H1 (cell line): Measurements from ENCODE around the gene DGKI. TPM values are rescaled to one million over a fixed set of nuclear protein-coding genes. Genes with fewer than 3 reads are reported as not detected.

Experiments used
- CTCF ChIA-PET: fragments of 300-600 bp; sonication (Branson Sonifier 250); formaldehyde crosslinking; loops from one replicate; lab custom pipeline; 2021; ENCODE audit not compliant: partially characterized antibody; lab: Charles Lee
- POLR2A ChIA-PET: fragments of 300-600 bp; sonication (Branson Sonifier 250); formaldehyde crosslinking; loops from one replicate; lab custom pipeline; 2021; ENCODE audit warnings: inconsistent platforms; ENCODE audit not compliant: partially characterized antibody; lab: Charles Lee
- DNase-seq, 2 experiments: peaks; one replicate each; pipeline versions ENCODE4 v3.0.0 to v3.0.0-alpha.2; 2010 to 2022; ENCODE audit warnings: low spot score in 2 of 2, low read depth in 1 of 2, mixed read lengths in 1 of 2
- FAIRE-seq: peaks from 2 replicates; lab custom pipeline; 2011; peaks lifted over from hg19 to GRCh38; lab: Jason Lieb, UNC
- H2AFZ ChIP-seq: 2 replicates; pipeline ENCODE4 v1.8.1; 2012; ENCODE audit warnings: low read length, inconsistent platforms
- H2AK5ac ChIP-seq: 2 replicates; pipeline ENCODE4 v1.6.1; 2013; ENCODE audit warnings: low read depth, low read length
- H2BK120ac ChIP-seq: replicated peaks from 2 replicates; pipeline ENCODE3; 2013; ENCODE audit warnings: low read depth, low read length, inconsistent platforms
- H2BK12ac ChIP-seq: 2 replicates; pipeline ENCODE4 v1.6.1; 2013; ENCODE audit warnings: low read depth, low read length
- H2BK15ac ChIP-seq: 2 replicates; pipeline ENCODE4 v1.6.1; 2013; ENCODE audit warnings: low read length
- H2BK20ac ChIP-seq: 2 replicates; pipeline ENCODE4 v1.6.1; 2013; ENCODE audit warnings: low read length
- H2BK5ac ChIP-seq: 2 replicates; pipeline ENCODE4 v1.6.1; 2013; ENCODE audit warnings: low read depth, low read length
- H3K14ac ChIP-seq: 2 replicates; pipeline ENCODE4 v1.6.1; 2013; ENCODE audit warnings: inconsistent platforms; ENCODE audit not compliant: insufficient read length
- H3K18ac ChIP-seq: 2 replicates; pipeline ENCODE4 v1.6.1; 2013; ENCODE audit warnings: low read length; ENCODE audit errors: extremely low read depth
- H3K23ac ChIP-seq: 2 replicates; pipeline ENCODE4 v1.6.1; 2013; ENCODE audit warnings: inconsistent platforms; ENCODE audit not compliant: insufficient read length
- H3K23me2 ChIP-seq: 2 replicates; pipeline ENCODE4 v1.6.1; 2013; ENCODE audit warnings: low read depth, low read length
- H3K27ac ChIP-seq: 2 replicates; pipeline ENCODE4 v1.6.1; 2011; ENCODE audit warnings: low read depth, low read length, inconsistent platforms
- H3K27me3 ChIP-seq, 4 experiments: replicated peaks in 1 of 4; 1 replicate in 1 of 4; 2 replicates in 3 of 4; pipeline versions ENCODE4 v1.6.1 to v1.8.1; 2011 to 2013; ENCODE audit warnings: low read length in 3 of 4, mild to moderate bottlenecking in 3 of 4, inconsistent platforms in 2 of 4, mixed read lengths in 2 of 4, moderate library complexity in 1 of 4; ENCODE audit not compliant: control insufficient read depth in 3 of 4, insufficient read depth in 3 of 4; ENCODE audit errors: extremely low read depth in 1 of 4
- H3K36me3 ChIP-seq, 4 experiments: 2 replicates each; pipeline versions ENCODE4 v1.6.1 to v1.8.1; 2011 to 2013; ENCODE audit warnings: mild to moderate bottlenecking in 4 of 4, low read length in 3 of 4, moderate library complexity in 2 of 4, control low read depth in 1 of 4, inconsistent platforms in 1 of 4; ENCODE audit not compliant: insufficient read depth in 4 of 4, control insufficient read depth in 2 of 4
- H3K4ac ChIP-seq: replicated peaks from 2 replicates; pipeline ENCODE3; 2013; ENCODE audit warnings: low read length, low read depth, mixed read lengths, inconsistent platforms; ENCODE audit not compliant: insufficient read length
- H3K4me1 ChIP-seq, 4 experiments: replicated peaks in 1 of 4; 1 replicate in 1 of 4; 2 replicates in 3 of 4; pipeline versions ENCODE4 v1.6.1 to v1.8.1; 2011 to 2013; ENCODE audit warnings: low read length in 3 of 4, inconsistent platforms in 2 of 4, mixed read lengths in 1 of 4; ENCODE audit not compliant: insufficient read depth in 4 of 4, control insufficient read depth in 3 of 4
- H3K4me2 ChIP-seq, 2 experiments: 2 replicates each; pipeline versions ENCODE4 v1.6.1 to v1.8.1; 2011 to 2013; ENCODE audit warnings: low read depth in 2 of 2, low read length in 2 of 2, control low read depth in 1 of 2, inconsistent platforms in 1 of 2, mild to moderate bottlenecking in 1 of 2; ENCODE audit not compliant: insufficient read depth in 1 of 2
- H3K4me3 ChIP-seq, 4 experiments: fragments of 200-600, 300-600 bp in 1 of 4; sonication (generic), shearing (Covaris generic), sonication (Bioruptor Twin) in 1 of 4; 2 replicates each; pipeline versions ENCODE4 v1.5.1 to v1.8.1; 2011 to 2016; ENCODE audit warnings: low read length in 4 of 4, low read depth in 3 of 4, control low read depth in 2 of 4, inconsistent platforms in 2 of 4, mild to moderate bottlenecking in 2 of 4, mixed read lengths in 1 of 4, moderate library complexity in 1 of 4; ENCODE audit not compliant: insufficient read depth in 2 of 4; ENCODE audit errors: extremely low read depth in 1 of 4
- H3K56ac ChIP-seq: replicated peaks from 2 replicates; pipeline ENCODE3; 2013; ENCODE audit warnings: low read depth, mild to moderate bottlenecking, mixed read lengths, low read length, inconsistent platforms; ENCODE audit not compliant: insufficient read length
- H3K79me1 ChIP-seq: 2 replicates; pipeline ENCODE4 v1.6.1; 2013; ENCODE audit warnings: low read depth, low read length, control low read depth
- H3K79me2 ChIP-seq, 2 experiments: 2 replicates each; pipeline versions ENCODE4 v1.6.1 to v1.8.1; 2012 to 2013; ENCODE audit warnings: low read length in 2 of 2, mild to moderate bottlenecking in 2 of 2, inconsistent platforms in 1 of 2; ENCODE audit not compliant: insufficient read depth in 2 of 2, control insufficient read depth in 1 of 2
- H3K9ac ChIP-seq, 4 experiments: replicated peaks in 1 of 4; 1 replicate in 1 of 4; 2 replicates in 3 of 4; pipeline versions ENCODE4 v1.6.1 to v1.8.1; 2011 to 2013; ENCODE audit warnings: low read depth in 3 of 4, low read length in 3 of 4, control low read depth in 2 of 4, mild to moderate bottlenecking in 2 of 4, moderate library complexity in 2 of 4, inconsistent platforms in 1 of 4; ENCODE audit errors: extremely low read depth in 1 of 4
- H3K9me3 ChIP-seq, 2 experiments: 2 replicates each; pipeline versions ENCODE4 v1.6.1 to v1.8.1; 2012 to 2013; ENCODE audit warnings: mild to moderate bottlenecking in 2 of 2, moderate library complexity in 2 of 2, control low read depth in 1 of 2, inconsistent platforms in 1 of 2, low read depth in 1 of 2, low read length in 1 of 2, mixed read lengths in 1 of 2; ENCODE audit not compliant: insufficient read depth in 2 of 2
- H4K20me1 ChIP-seq, 2 experiments: replicated peaks in 1 of 2; 2 replicates each; pipeline versions ENCODE3 to v1.8.1; 2011 to 2013; ENCODE audit warnings: inconsistent platforms in 2 of 2, low read length in 2 of 2, mild to moderate bottlenecking in 1 of 2; ENCODE audit not compliant: insufficient read depth in 2 of 2, control insufficient read depth in 1 of 2
- H4K5ac ChIP-seq: 2 replicates; pipeline ENCODE4 v1.6.1; 2013; ENCODE audit warnings: low read length, low read depth, mixed read lengths, inconsistent platforms; ENCODE audit not compliant: insufficient read length
- H4K8ac ChIP-seq: 2 replicates; pipeline ENCODE4 v1.8.0; 2013; ENCODE audit warnings: mild to moderate bottlenecking, moderate library complexity, low read length, inconsistent platforms; ENCODE audit not compliant: insufficient read depth; ENCODE audit errors: extremely low read depth
- H4K91ac ChIP-seq: replicated peaks from 2 replicates; pipeline ENCODE3; 2013; ENCODE audit warnings: low read length, mixed read lengths, inconsistent platforms; ENCODE audit not compliant: insufficient read length
- GABPA ChIP-seq: IDR thresholded peaks from 2 replicates; pipeline ENCODE4 v1.6.1; 2011; ENCODE audit warnings: mild to moderate bottlenecking, low read length, moderate library complexity, borderline replicate concordance; ENCODE audit not compliant: insufficient read depth
- KDM5A ChIP-seq: fragments of 200-600 bp; IDR thresholded peaks from 2 replicates; pipeline ENCODE4 v1.7.1; 2012; ENCODE audit warnings: mild to moderate bottlenecking, low read length, inconsistent platforms, mixed read lengths
- POLR2A ChIP-seq, 2 experiments: IDR thresholded peaks; 1 replicate in 1 of 2; 2 replicates in 1 of 2; pipeline ENCODE4 v1.6.1; 2011; ENCODE audit warnings: low read depth in 2 of 2, low read length in 2 of 2, mild to moderate bottlenecking in 2 of 2; ENCODE audit errors: control extremely low read depth in 1 of 2
- POU5F1 ChIP-seq: IDR thresholded peaks from 2 replicates; pipeline ENCODE4 v1.6.1; 2011; ENCODE audit warnings: low read depth, mild to moderate bottlenecking, low read length, moderate library complexity
- RXRA ChIP-seq: IDR thresholded peaks from 2 replicates; pipeline ENCODE4 v1.6.1; 2011; ENCODE audit warnings: low read depth, mild to moderate bottlenecking, low read length, moderate library complexity; ENCODE audit not compliant: insufficient read depth
- SAP30 ChIP-seq: fragments of 300-600 bp; sonication (generic); IDR thresholded peaks from 2 replicates; pipeline ENCODE4 v1.7.1; 2012; ENCODE audit warnings: low read length, moderate library complexity, mild to moderate bottlenecking, inconsistent platforms; ENCODE audit not compliant: insufficient read depth, insufficient replicate concordance
- SRF ChIP-seq: IDR thresholded peaks from 2 replicates; pipeline ENCODE4 v1.6.1; 2011; ENCODE audit warnings: mild to moderate bottlenecking, low read depth, low read length, moderate library complexity
- ZNF274 ChIP-seq: IDR thresholded peaks from 2 replicates; pipeline ENCODE4 v1.7.0; 2012; ENCODE audit warnings: low read length, borderline replicate concordance; ENCODE audit errors: extremely low read depth
- WGBS, 2 experiments: shearing (Covaris generic) in 1 of 2; methylation state at CpG; one replicate each; pipeline versions ENCODE4 v1.1.6 to v1.1.7; 2013 to 2015; ENCODE audit warnings: low lambda C conversion rate in 2 of 2, mixed read lengths in 2 of 2, inconsistent platforms in 1 of 2, low coverage in 1 of 2, missing lambda C conversion rate in 1 of 2; ENCODE audit not compliant: insufficient replicate concordance in 2 of 2, insufficient coverage in 1 of 2, insufficient read length in 1 of 2; ENCODE audit errors: extremely low coverage in 1 of 2, missing lambda C conversion rate in 1 of 2; 5-methylcytosine and 5-hydroxymethylcytosine counted together
- polyA plus RNA-seq, 7 experiments: library from polyadenylated mRNA; depleted of rRNA in 3 of 7; stranded (reverse) in 5 of 7; unstranded in 2 of 7; fragments of >200 nt in 5 of 7; fragments of 200-250 nt in 2 of 7; gene quantifications; 1 replicate in 5 of 7; 2 replicates in 1 of 7; 4 replicates in 1 of 7; pipeline versions ENCODE4 v1.2.1 to v1.2.3, GENCODE V29; 2011 to 2013; ENCODE audit warnings: missing spikeins in 2 of 7, mixed read lengths in 2 of 7
- total RNA-seq: library from RNA; stranded (reverse); fragmentation: NEBNext Ultra II Directional; extraction: Animal tissue kit (Norgen Biotek cat#: 25700); gene quantifications from 2 replicates; pipeline ENCODE4 v1.2.1, GENCODE V29; 2021
- TF ChIP-seq, protein P1 (sequence below): IDR thresholded peaks from 2 replicates; pipeline ENCODE4 v1.6.1; 2012; ENCODE audit warnings: inconsistent platforms

The DGKI gene
- total and polyA plus RNA-seq, 2 of the 8 experiments (the other 6 are each of a cell fraction or from before 2014, with no cell fraction given), result 0.20 to 0.71 TPM

DNA sequence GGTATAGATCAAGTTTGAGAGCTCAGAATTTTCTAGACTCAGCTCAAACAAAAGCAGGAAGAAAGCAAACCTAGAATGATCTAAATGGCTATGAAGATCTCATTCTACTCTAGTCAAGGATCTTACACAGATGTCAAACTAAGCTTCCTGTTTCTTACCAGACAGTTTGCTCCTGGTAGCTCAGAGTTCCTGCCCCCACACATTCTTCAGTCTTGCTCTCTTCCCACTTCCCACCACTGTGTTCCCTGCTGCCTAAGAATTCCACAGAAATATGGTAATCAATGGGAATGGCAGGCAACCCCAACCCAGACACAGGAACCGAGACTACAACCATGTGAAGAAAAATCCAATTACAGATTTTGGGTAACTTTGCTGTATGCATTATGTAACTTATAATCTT is 369.8 kb downstream of the DGKI start:
- no peaks in the 10 kb centered on the region for H3K79me2 ChIP-seq
- H2BK15ac ChIP-seq, result no peak overlapping the region
- no peak overlapping the region for H2BK20ac ChIP-seq
- no peak overlapping the region for H3K56ac ChIP-seq
- H2AFZ ChIP-seq, result no peak overlapping the region
- no peaks in the 10 kb centered on the region for H3K23me2 ChIP-seq
- H3K36me3 ChIP-seq, result no peaks in the 10 kb centered on the region
- FAIRE-seq, result no peak
- no peak overlapping the region for H4K5ac ChIP-seq
- ChIA-PET CTCF (interaction anchor here (0.8 to 1.7 kb wide), 5 partner anchors 11 to 244 kb away, joined by 3 to 6 read pairs (median 3); no protein-coding TSS in a partner anchor), POLR2A (no interaction called here)
- no peaks in the 10 kb centered on the region for H3K27me3 ChIP-seq
- no peak overlapping the region for H2BK120ac ChIP-seq
- no peak overlapping the region for H2BK12ac ChIP-seq
- no peak overlapping the region for H3K4ac ChIP-seq
- no peak overlapping the region for H3K4me2 ChIP-seq
- no peak overlapping the region for H4K91ac ChIP-seq
- no peak overlapping the region for H2BK5ac ChIP-seq
- no peak overlapping the region for H3K27ac ChIP-seq
- H2AK5ac ChIP-seq, result no peak overlapping the region
- no peak overlapping the region for H3K9ac ChIP-seq
- no peaks in the 10 kb centered on the region for H3K9me3 ChIP-seq
- no peak overlapping the region for H4K8ac ChIP-seq
- H3K4me1 ChIP-seq, result no peaks in the 10 kb centered on the region
- no peaks in the 10 kb centered on the region for H3K79me1 ChIP-seq
- H3K23ac ChIP-seq, result no peak overlapping the region
- no peak overlapping the region for H3K14ac ChIP-seq
- 100% methylated on average over 1 of the region's 1 CpG; no CpG with 5 or more reads in 1 of the 2 experiments for WGBS, 2 experiments
- no peak overlapping the region for H3K4me3 ChIP-seq
- no peaks in the 10 kb centered on the region for H4K20me1 ChIP-seq
- no peak for DNase-seq
- H3K18ac ChIP-seq, result no peak overlapping the region
- TF ChIP-seq SRF (no peak), SAP30 (no peak), POU5F1 (no peak), ZNF274 (no peak), RXRA (no peak), KDM5A (no peak), GABPA (no peak), POLR2A (IDR thresholded peaks at IDR 0.05; ENCODE audit: control extremely low read depth in 1 of 2, low read depth in 2 of 2, low read length in 2 of 2) (no peak)
- TF ChIP-seq, protein P1, sequence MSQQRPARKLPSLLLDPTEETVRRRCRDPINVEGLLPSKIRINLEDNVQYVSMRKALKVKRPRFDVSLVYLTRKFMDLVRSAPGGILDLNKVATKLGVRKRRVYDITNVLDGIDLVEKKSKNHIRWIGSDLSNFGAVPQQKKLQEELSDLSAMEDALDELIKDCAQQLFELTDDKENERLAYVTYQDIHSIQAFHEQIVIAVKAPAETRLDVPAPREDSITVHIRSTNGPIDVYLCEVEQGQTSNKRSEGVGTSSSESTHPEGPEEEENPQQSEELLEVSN, result no peak
